Stimulated activated CD4-positive, alpha-beta T cell treated with anti-CD3 and anti-CD28 coated beads, TNF-alpha, amount 100 ng/mL, for 48 hours (primary cell): ENCODE measurements around the gene FBXW4.
"Not testable (repeated sequence)": the region's sequence is repeated elsewhere in the genome, so short reads cannot be mapped to it uniquely, and the experiment has no call there.

Experiments used
- DNase-seq, 3 donors: peaks; one replicate each; pipeline ENCODE4 v3.0.0-alpha.2; 2020; ENCODE audit warnings: low read depth in 3 of 3

Gene FBXW4

DNA sequence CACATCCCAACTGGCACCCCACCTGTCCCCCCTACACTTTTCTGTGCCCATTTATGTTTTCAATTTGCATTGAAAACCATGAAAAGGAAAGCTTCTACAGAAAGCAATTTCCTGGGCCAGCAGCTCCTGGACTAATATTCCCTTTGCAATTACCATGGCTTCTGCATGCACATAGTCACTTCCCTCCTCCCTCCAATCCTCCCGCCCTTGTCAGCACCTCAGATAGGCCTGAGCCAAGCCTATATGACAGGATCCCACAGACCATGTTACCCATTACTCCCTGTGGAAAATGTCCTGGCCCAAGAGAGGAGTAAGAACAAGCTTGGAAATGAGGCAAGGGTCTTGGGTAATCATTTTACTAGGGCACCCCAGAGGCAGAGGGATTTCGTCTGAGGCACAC lies 38.1 kb downstream of the FBXW4 start:
- no peak for DNase-seq

DNA sequence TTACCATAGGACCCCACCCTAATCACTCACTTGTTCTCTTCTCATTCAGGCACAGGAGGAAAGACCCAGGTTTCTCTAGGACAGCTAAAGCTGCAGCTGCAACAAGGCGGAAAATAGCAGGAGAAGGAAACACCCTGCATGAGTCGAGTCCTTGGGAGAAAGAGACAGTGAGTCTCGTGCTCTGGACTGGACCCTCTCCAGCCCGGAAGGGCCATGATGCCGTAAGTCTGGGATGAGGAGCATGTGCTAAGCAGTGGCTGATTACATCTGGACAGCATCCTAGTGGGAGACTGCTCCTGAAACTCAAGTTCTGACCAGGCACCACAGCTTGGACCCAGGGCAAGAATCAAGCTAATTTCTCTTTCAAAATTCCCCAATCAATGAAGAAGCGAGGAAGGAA lies 39.4 kb downstream of the FBXW4 start:
- no peak for DNase-seq

DNA sequence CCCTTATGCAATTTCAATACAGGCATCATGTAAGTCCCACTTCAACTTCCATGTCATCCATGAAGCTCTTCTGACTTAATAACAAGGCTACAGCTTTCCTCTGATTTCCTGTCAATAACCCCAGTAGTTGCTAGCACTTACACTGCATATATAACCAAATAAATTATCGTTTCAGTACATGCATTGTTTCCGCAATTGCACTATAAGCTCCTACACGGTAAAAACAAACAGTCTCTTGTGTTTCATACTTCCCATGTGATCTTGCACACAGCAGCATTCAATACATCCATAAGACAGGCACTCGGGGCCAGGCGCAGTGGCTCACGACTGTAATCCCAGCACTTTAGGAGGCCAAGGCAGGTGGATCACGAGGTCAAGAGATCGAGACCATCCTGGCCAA lies 41.4 kb downstream of the FBXW4 start:
- no peak for DNase-seq

DNA sequence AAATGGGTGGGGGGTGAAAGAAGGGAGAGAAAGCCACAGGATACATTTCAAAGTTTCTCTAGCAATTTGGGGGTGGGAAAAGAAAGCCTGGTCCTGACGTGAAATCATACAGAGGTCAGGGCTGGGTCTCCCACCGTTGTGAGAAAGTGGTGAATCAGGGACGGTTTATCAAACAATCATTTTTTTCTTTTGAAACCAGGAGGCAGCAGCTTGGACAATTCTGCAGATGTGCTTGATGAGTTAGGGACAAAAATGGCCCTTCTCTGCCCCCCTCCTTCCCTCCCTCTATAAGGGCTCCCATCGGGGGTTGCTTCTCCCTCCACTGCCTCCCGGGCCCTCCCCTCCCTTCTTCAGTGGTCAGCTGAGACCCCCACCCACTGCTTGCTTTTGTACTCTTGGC lies 43.6 kb downstream of the FBXW4 start:
- DNase-seq: no peak

DNA sequence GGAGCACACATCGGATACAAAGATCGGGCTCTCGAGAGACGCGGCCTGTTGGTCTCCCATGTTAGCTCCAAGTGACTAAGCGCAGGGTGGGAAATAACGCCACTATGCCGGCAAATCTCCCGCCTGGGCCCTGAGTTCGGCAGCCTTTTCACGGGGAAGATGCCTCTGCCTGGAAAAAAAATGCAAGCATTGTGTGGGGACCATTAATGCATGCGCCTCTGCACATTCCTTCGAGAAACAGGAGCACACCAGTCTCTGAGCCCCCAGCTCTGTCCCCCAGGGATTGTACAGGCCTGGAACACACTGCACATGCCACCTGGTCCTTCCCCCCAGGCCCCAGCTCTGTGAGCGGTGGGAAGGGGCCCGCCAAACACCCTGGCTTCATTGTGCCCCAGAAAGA lies 44.1 kb downstream of the FBXW4 start:
- no peak for DNase-seq

DNA sequence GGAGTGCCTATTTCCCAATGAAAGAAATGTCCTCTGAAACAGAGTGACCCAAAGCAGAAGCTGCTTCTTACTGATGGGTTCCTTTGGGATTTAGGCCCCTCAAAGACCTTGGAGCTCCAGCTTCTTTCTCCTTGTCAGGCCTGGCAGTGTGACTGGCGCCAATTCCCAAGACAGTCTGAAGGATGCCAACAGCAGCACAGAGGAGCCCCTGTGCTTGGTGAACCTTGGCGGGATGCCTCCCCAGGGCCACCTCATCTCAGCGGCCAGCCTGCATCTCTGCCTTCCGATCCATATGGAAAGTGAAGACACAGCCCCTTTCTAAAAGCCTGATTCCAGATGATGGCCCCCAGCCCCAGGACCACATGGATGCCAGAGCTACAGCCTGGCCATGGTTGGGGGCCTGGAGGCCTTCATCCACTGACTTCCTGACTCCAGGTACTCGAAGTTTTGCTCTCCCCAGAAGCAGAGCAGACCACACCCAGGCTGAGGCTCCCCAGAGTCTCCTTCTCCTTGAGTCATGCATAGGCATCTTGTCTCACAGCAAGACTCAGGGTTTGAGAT lies 45.4 kb downstream of the FBXW4 start:
- no peak for DNase-seq

DNA sequence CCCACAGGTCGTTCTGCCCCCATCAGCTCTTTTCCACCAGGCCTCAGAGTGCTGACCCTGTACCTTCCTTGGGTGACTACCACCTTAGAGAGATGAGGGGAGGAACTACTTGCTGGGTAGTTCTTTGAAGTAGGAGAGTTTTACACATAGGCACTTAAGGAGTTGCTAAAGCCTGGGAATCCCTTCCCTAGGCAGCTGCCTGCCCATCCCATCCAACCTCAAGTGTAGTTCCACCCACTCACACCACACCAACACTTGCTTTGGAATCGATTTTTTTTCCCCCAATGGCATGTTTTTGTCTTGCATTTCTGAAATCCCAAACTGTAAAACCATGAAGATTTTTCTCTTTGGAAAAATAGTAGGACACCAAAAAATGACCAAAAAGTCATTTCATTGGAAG lies 47.7 kb downstream of the FBXW4 start:
- DNase-seq: no peak

DNA sequence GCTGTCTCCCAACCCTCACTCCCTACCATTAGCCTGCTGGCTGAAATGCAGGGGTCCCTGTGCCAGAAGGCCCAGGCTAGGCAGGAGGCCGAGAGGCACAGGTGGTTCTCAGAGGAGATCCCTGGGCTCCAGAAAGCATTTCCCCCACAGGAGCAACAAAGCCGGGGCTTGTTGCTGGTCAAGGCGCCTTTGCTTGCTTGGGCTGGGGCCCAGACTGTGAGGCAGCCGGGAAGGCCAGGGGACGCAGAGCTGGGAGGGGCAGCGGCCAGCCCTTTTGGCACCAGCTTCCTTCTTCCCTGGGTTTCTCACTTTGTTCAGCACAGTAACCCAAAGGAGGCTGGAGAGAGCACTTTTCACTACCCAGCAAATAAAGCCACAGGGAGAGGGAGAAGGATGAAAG lies 48.6 kb downstream of the FBXW4 start:
- no peak for DNase-seq

DNA sequence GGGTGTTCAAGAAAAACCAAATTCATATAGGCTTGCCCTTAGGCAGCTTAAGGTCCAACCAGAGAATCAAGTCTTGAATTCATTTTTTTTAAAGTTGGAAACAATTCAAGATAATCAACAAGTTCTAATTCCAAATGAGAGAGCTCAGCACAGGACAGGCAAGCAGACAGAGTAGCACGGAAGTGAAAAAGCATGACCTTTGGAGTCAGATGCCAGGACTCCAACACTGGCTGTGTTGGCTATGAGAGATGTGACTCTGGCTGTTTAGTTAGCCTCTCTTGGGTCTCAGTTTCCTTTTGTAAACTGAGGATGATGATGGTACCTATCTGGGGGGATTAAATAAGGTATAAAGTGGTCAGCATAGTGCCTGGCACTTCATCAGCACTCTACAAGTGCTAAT lies 49.3 kb downstream of the FBXW4 start:
- DNase-seq: no peak

DNA sequence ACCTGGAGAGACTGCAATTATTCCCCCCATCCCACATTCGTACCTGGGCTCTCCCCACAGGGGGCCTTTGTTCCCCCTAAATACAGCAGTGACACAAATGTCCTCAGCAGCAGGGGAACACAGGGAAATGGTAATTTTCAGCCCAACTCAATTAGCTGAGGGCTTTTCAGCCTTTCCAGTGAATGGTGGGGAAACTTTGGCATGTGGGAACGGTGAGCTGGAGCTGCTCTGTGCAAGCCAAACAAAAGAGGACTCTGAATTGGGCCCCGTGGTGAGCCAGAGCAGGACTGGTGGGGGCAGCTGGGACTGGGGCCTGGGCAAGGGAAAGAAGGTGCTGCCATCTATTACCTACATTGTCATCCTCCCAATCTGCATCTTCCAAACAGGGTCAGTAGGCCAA lies 51.0 kb downstream of the FBXW4 start:
- no peak for DNase-seq

DNA sequence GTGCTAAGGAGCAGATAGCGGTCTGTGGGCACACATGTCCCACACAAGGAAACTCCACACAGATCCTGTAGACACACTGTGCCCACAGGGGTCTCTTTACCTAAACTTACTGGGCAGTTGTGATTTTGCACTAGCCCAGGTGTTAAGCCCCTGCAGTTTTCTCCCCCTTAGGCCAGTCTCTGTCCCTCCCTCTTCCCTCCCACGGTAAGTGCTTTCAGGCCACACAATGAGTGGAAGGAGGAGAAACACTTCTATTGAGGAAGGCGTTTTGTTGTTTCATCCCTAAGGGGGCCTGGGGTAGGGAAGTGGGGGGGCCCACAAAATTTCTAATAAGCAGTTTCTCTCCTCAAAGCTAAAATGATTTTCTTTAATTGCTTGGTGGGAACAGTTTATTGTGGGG lies 51.4 kb downstream of the FBXW4 start:
- no peak for DNase-seq

DNA sequence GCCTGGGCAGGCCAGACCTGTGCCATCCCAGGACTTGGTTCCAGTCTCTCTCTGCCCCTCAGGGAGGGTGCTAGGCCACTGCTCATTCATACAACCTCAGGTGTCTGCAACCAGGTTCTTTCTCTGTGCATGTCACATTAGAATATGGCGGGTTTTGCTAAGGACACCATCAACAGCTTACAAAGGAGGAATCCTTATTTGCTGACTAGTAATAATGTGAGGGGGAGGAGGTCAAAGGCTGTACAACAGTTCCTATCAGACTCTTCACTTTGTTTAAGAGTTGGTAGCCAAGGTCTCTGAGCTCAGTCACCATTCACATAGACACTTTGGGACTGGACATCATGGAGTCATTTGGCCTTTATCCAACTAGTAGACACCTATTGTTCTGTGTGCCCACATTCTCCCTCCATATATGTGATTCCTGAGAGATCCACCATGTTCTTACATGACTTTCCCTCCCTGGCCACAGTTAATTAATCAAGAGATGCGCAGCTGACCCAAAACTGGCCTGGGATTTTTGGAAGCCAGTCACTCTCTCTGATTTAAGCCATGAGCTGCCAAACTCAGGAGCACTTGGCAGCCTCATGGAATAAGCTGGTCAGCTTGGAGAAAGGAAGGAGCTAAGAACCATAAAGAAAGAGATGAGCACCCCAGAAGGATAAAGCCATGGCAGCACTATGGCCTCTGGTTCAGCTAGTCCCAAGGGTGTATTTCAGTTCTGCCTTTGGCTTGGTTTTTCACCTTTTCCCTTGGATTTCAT lies 55.6 kb downstream of the FBXW4 start:
- no peak for DNase-seq

DNA sequence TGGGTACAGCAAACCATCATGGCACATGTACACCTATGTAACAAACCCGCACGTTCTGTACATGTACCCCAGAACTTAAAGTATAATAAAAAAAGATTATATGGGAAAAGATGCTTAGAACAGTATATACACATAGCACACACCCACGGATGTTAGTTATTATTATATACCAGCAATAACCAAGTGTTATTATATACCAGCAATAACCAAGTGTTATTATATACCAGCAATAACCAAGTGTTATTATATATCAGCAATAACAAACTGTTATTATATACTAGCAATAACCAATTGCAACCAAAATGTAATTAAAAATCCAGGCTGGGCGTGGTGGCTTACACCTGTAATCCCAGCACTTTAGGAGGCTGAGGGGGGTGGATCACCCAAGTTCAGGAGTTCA lies 61.5 kb downstream of the FBXW4 start:
- not testable (repeated sequence) for DNase-seq

DNA sequence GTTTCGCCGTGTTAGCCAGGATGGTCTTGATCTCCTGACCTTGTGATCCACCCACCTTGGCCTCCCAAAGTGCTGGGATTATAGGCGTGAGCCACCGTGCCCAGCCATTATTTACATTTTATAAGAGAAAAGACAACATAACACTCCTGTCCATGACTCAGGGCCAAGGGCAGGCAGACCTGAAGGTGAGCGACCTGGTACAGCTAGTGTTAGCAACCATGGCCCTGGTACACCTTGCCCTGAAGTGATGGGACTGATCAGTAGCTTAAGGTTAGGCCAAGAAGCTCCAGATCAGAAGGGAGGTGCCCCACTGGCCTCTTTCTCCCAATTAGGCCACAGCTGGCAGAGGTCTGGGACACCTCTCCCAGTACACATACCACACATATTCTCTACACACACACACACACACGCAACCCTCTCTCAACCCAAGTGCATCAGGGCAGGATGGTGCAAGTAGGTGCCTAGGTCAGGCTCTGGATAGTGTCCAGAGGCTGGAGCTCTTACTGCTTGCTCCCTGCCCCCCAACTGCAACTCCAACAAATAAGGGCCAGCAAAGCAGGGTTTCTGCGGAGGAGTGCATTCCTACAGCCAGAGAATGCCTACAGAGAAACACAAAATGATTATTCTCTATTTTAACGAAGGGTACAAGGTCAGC lies 63.0 kb downstream of the FBXW4 start:
- DNase-seq: no peak

DNA sequence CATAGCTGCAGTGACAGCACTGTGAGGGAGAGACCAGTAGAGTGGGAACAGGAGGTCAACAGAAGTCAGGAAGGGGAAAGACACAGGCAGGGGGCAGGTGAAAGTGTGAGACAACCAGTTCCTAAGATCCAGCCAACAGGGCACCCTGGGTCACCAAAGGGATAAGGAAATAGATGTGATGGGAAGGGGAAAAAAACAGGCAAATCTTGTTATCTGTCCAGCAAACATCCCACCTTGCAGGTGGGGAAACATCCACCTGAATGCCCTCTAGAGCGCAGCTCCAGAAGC lies 64.4 kb downstream of the FBXW4 start:
- DNase-seq: no peak

DNA sequence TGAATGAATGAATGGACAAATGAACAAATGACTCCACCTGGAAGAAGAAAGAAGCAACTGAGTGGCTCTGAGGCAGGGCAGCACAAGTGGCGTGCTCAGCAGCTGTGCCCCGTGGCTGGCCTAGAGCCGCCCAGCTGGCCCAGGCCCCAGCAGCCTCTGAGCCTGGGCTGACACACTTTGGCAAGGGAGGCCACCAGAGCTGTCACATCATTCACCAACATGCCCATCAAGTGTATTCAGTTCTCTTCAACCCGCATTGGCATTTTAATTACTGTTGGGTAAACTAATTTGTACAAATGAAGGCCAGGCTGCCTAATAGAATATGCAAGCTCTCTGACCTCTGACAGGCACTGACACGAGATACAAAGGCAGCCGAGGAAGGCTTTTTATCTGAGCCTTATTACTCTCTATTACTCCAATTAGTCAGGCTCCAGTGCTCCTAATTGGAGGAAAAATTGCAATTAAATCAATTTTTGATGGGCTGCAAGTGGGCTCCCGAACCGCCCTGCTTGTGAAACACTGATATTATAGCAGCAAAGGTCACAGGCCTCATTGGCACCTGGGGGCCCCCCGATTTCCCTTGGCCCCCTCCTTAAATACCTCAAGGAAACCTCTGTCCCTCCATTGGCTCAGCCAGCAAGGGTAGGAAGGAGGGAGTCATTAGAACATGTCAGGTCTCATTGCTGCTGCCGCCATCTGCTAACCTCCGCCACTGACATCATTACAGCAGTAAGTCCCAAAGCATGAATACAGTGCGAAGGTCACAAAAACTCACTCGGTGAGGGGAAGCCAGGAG lies 64.9 kb downstream of the FBXW4 start:
- DNase-seq: no peak

DNA sequence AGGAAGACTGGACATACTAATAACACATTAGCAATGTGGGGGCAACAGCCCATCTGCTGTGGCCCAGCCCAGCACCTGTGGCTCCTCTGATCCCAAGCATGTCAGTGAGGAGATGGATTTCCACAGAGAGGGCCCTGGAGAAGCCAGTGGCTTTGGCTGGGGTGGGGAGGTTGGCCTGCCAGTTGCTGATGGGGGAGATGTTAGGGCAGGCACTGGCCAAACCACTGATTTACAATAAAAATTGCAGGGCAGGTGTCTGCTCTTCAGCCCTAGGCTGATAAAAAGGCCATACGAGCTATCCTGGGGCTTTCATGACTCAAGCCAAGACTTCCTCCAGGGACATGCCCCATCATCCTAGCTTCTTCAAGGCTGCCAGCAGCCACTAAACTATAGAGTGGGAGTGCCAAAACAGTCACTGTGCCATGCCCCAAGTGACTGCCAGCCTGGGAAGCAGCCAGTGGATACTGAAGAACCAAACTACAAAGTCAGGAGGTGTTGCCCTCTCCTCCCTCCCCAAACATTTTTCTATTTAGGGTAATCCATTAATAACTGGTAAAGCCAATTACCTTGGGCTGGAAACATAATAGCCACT lies 69.1 kb downstream of the FBXW4 start:
- no peak for DNase-seq

DNA sequence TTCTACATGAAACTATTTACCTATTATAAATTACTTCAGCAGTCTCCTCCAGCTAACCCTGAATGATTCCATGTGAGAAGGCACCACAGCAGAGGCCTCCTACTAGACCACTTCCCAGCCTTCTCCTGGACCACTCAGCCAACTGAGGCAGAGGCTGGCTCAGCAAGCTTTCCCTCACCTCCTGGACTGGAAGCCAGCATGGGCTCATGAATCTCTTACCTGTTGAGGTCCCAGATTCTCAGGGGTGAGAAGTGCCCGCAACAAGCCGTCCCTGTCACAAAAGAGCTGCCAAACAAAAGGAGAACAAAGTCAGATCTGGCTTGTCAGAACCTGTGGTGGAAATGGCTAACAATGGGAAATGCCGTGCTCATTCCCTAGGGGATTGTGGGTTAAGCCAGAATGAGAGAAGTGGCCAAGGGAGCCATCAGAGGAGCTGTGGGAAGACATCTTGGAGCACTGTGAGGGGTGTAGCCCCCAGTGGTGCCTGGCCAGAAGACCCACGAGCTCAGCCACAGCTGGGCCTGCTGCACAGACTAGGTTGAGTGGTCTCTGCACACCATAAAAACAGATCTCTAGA lies 70.4 kb downstream of the FBXW4 start:
- no peak for DNase-seq

DNA sequence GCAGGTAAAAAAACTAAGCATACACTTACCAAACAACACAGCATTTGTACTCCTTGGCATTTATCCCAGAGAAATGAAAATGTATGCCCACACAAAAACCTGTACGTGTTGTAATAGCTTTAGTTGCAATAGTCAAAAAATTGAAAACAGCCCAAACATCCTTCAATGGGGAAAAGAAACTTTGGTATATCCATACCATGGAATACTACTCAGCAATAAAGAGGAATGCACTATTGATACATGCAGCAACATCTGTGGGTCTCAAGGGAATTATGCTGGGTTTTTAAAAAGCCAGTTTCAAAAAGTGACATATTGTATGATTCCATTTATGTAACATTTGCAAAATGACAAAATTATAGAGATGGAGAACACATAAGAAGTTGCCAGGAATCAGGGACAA lies 71.4 kb downstream of the FBXW4 start:
- DNase-seq: no peak

DNA sequence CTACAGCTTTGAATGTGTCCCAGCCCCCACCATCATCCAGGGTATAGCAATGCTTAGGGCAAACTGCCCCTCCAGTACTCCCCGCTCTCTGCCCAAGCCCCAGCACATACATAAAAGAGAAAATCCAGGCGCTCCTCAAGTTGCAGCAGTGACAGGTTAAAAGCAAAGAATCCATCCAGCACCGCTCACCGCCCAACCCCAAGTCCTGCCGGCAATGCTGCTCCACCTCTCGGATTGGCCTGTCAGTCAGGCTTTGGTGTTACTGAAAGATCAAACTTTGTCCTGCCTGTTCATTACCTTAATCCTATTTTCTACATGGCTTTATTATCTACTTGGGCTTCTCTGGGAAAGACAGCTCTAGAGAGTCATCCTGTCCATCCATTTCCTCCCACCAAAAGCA lies 75.0 kb downstream of the FBXW4 start:
- DNase-seq: no peak

DNA sequence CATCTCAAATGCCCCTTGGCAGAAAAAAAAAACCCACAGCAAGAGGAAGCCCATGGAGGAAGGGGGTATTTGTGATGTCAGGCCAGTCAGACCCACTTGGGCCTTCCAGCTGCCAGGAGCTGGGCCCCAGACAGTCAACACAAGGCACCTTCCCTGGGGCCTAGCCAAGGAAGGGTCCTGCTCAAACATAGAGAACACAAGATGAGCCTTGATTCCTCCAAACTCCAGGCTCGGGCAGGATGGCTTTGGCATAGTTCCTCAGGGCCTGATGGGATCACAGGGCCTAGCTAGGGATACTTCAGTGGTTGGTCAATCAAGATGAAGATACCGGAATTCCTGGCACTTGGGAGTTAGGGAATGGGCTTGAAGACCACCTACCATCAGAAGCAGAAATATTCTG lies 76.1 kb downstream of the FBXW4 start:
- DNase-seq: no peak
